GM18951 (cell line): ENCODE measurements around the gene RWDD1.

Experiments
- POLR2A ChIP-seq: IDR thresholded peaks from 4 replicates; pipeline ENCODE4 v1.6.1; 2011; ENCODE audit warnings: mild to moderate bottlenecking; ENCODE audit not compliant: insufficient read length, insufficient read depth; ENCODE audit errors: extremely low read depth
- in situ Hi-C: fragments of 300-500 bp; cut with MboI; formaldehyde crosslinking; loops from one replicate; pipeline ENCODE4 v1.12.0; 2022; ENCODE audit warnings: low sequenced_read_pairs, mixed read lengths, inconsistent platforms; ENCODE audit not compliant: unreplicated experiment

RWDD1 gene, protein sequence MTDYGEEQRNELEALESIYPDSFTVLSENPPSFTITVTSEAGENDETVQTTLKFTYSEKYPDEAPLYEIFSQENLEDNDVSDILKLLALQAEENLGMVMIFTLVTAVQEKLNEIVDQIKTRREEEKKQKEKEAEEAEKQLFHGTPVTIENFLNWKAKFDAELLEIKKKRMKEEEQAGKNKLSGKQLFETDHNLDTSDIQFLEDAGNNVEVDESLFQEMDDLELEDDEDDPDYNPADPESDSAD

DNA sequence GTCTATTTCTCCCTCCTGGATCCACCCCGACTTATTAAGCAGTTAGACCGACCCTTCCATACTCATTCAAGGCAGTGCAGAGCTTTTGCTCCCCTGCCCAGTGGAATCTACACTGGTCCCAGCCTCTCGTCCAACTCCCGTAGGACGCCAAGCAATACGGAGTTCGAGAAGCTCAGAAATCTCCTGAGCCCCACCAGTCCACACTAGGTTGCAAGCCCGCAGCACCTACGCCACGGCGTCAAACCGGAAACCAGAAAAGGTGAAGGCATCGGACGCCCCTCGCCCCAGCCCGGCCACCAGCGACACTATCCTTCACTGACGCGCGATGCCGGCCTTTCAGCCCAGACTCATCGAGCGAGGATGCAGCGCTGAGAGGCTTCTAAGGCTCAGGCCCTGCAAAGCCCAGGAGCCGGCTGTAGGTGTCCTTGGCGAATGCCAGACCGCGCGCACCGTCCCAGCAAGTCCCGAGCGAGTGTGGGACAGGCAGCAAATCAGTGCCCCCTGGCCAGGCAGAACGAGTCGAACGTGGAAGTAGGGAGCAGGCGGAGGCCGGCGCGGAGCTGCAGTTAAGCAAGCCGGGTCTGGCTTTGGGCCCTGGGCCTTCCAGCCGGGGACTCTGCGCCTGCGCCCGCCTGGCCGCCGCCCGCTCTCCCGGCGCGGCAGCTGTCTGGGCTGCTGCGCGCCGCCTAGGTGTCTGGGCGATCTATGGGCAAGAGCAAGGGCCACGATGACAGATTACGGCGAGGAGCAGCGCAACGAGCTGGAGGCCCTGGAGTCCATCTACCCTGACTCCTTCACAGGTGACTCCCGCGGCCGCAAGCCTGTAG is at the start of gene RWDD1:
Gene RWDD1 (plus strand): TSS at position 649 of the 827 bp plus-strand sequence. CDS start 79 bp downstream, at position 728.
- TF ChIP-seq POLR2A: peak; percentile 89
- in situ Hi-C loops: loop anchor here (25.0 kb wide), 1 partner anchor 559 kb away; no protein-coding TSS in a partner anchor

DNA sequence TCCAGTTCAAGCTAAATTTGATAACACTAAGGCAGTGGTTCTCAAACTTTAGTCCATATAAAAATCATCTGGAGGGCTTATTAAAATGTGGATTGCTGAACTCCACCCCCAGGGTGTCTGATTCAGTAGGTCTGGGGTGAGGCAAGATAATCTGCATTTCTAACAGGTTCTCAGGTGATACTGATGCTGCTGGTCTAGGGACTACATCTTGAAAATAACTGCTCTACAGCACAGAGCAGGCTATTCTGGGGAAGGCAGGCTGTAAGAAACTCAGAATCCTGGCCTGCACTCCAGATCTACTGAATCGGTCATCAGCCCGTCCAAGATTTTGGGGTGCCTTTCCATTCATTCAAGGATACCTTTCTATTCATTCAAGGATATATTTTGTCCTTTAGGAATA is 48.4 kb upstream of the RWDD1 start:
- in situ Hi-C loops: no loop called here
- no peak for TF ChIP-seq POLR2A

DNA sequence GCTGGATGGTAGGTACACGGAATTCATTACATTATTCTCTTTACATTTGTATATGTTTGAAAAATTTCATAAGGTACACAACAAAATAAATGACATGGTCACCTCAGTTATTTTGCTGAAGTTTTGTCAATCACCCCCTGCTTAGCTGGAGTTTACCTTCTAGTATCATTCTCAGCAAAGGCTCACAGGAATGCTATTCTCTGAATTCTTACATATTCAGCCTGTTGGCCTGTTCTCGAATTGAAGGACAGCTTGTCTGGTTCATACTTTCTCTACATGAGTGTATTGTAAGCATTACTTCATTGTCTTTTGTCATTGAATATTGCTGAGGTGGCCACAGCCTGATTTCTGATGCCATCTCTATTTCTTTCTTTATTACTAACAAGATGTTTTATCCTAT is 47.1 kb upstream of the RWDD1 start:
- in situ Hi-C loops: no loop called here
- TF ChIP-seq POLR2A: no peak

DNA sequence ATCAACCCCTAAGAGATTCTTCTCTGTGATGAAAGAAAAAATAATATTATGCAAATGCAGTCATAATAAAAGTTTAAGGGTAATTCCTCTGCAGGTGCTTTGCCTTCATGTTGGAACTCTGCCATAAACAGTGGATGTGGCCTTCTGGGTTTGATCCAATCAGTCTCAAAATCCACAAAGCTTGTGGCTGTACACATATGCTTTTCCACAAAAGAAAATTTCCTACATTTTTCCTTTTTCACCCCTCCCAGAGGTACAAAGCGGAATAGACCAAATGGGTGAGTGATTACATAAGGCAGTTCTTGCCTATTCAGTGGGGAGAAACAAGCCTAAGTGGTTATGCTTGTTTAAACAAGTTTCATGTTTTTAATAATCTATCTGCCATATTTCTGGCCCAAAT is 43.2 kb upstream of the RWDD1 start:
- in situ Hi-C loops: no loop called here
- TF ChIP-seq POLR2A: no peak

DNA sequence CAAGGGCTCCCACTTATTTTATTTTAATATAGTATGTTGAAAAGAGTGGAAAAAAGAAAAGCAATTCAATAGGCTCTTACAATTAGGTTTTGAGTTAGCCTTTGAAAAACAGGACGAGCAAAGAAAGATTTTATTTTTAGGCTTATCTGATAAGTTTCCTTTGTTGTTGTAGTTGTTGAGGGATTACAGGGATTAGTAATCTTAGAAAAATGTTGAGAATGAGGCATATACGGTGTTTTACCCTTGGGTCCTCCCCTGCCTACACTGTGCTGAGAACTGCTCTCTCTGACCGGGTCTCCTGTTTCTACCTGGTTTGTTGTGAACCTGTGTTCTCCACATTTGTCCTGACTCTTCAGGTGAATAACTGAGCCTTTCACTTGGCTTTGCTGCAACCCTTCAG is 42.5 kb upstream of the RWDD1 start:
- TF ChIP-seq POLR2A: no peak
- in situ Hi-C loops: no loop called here

DNA sequence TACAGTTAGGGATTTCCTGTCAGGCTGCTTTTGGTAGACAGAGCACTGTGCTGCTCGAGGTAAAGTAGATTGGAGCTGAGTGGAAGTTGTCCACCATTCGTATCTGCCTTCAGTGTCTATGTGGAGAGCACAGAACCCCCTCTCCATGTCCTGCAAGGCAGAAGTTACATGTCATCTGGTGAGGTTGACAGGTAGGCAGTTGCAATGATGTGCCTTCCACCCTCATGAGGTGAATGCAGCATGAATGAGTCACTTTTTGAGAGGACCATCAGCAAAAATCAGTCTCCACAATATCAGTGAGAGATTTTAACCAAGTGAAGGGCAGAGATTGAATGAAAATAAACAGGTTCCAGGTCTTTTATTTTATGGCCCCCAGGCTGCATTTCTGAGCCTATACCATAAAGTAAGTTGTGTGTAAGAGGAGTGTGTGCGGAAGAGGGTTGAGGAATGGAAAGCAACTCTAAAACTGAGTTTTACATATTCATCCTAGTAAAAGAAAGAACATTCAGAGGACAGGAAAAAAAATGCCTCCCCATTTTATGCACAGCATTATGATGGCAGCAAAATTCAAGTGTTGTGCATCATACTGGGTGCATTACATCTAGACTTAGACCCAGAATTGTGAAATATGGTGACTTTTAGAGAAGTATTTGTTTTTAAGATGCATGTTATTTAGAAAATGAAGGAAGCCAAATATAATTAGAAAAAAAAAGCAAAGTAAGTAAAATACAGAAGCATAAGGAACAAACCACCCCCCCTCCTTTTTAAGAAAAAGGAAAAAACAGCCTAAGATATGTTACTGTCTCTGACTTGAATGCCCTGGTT is 41.6 kb upstream of the RWDD1 start:
- in situ Hi-C loops: loop anchor here (10.0 kb wide), 1 partner anchor 235 kb away; no protein-coding TSS in a partner anchor
- no peak for TF ChIP-seq POLR2A

DNA sequence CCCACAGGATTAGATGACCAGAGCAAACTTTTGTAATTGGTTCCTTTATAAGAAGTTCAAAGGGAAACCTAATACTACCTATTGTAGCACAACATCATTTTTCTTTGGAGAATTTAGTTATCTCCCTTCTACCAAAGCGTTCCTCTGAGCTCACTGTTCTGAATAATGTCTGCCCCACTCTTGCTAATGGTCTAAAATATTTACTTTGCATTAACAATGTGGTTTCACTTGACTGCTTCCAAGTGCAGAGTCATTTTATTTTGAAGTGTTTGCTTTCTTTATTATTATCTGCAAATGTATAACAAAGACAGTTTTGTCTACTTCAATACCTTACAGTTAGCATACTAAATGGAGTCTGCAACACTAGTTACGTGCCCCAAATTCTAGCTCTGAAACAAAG is 40.9 kb upstream of the RWDD1 start:
- in situ Hi-C loops: loop anchor here (10.0 kb wide), 1 partner anchor 236 kb away; no protein-coding TSS in a partner anchor
- TF ChIP-seq POLR2A: no peak

DNA sequence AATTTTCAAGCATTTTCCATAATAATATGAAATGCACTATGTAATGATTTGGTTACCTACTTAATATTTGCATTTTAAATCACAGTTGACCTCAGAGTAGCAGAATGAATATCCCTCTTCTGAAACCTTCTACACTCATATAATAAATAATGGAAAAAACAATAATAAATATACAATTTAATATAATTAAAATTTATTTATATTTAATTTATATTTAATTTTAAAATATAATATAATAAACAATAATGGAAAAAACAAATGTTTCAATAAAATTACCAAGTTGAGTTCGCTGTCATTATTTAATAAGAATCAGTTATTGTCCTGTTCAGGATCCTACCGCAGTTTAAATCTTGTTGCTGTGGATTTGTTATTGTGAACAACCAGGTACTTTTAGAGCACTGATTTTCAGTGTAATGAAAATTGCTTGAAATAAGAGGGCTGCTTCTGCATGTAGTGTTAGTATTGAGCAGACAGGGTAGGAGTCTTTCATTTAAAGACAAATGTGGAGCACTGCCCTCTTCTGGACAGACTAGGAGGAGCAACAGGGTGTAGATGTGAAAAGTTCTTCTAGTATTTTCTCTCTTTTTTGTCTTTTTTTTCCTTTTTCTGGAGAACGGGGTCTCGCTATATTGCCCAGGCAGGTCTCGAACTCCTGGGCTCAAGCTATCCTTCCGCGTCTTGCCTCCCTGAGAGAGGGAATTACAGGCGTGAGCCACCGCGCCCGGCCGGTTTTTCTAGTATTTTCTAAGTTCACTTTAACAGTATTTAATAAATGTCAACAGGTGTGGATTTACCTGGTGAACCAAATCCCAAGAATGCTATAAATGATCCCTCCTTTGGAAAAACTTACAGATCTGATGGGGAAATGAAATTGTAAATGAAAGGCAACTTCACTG is 39.4 kb upstream of the RWDD1 start:
- TF ChIP-seq POLR2A: no peak
- in situ Hi-C loops: loop anchor here (10.0 kb wide), 1 partner anchor 237 kb away; no protein-coding TSS in a partner anchor

DNA sequence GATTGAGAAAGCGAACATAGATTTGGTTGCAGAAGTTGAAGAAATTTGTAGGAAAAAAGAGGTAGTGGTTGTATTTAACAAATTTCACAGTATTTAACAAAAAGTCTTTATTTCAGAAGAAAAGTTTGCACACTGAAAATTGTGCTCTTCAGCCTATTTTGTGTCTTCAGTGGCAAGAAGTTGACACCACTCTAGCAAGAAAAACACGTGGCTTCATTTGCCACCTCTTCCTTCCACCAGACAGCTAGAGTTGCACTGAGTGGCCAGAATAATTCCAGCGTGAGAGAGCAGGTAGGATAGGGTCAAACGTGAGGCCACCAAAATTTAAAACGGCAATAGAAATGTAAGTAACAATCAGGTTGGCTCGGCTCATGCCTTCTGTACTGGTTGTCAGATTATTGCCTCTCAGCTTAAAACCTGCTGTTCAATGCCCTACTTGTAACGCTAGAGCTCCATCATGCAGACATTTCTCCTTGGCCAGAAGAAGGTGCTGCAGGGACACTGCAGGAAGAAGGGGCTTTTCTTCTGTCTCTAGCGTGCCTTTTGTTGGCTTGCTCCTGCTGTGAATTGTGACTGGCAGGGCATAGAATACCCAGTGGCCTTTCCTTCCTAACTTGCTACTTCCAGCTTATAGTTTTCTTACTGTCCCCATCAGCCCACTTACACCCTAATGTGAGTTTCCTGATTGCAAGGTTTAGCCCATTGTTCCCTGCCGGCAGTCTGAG is 37.9 kb upstream of the RWDD1 start:
- no peak for TF ChIP-seq POLR2A
- in situ Hi-C loops: loop anchor here (10.0 kb wide), 1 partner anchor 239 kb away; no protein-coding TSS in a partner anchor

DNA sequence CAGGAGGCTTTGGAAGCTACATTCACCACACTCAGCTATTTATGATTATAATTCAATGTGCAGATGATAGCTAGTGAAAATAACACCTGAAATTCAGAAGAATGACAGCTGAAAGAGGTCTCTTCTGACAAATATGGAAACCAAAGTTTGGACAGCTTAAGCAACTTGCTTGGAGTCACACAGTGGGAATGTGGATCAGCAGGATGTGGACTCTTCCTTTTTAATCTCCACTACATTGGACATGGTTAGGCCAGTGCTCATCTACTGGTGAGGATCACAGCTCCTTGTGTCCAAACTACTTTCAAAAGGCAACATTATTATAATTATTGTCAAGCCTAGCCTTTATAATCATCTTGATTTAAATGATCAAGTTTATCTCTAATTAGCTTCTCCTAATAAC is 36.2 kb upstream of the RWDD1 start:
- in situ Hi-C loops: loop anchor here (10.0 kb wide), 1 partner anchor 240 kb away; no protein-coding TSS in a partner anchor

DNA sequence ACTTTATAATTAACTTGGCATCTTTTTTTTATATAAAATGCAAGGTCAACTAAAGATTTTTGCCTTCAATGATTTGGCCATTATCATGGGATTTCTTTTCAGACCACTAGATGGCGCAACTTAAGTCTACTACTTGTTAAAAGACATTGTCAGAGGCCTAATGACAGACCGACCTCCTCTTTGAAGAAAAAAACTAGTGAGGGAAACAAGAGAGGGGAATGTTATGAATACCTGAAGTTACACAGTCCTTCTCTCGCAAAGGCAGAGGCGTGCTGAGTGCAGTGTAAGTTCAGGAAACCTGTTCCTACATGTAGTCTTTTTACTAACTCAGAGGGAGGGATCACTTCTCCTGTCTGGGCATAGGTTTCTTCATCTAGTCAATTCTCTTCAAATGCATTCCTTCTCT is 35.1 kb upstream of the RWDD1 start:
- in situ Hi-C loops: loop anchor here (10.0 kb wide), 1 partner anchor 241 kb away; no protein-coding TSS in a partner anchor
- no peak for TF ChIP-seq POLR2A

More for the DNA sequence above, 36.2 kb upstream of the RWDD1 start:
- no peak for TF ChIP-seq POLR2A
